Calu3 (cell line): Measurements from ENCODE around the gene PBX3. TPM values are rescaled to one million over a fixed set of nuclear protein-coding genes. Genes with fewer than 3 reads are reported as not detected.

Experiments
- BruUV-seq: library from RNA; stranded (reverse); fragments of 400-500 nt; replicated peaks from 2 replicates; lab custom pipeline; 2021; lab: Mats Ljungman, UMichigan
- CTCF ChIA-PET: fragments of 300-600 bp; sonication (Branson Sonifier 250); formaldehyde crosslinking; loops from one replicate; lab custom pipeline; 2022; ENCODE audit warnings: antibody characterized with exemption; lab: Charles Lee
- DNase-seq: peaks from one replicate; pipeline ENCODE4 v3.0.0; 2022
- H3K27ac Mint-ChIP-seq: one replicate; pipeline ENCODE4 v1.8.0; 2022; ENCODE audit warnings: mixed read lengths; ENCODE audit not compliant: unreplicated experiment
- H3K27me3 Mint-ChIP-seq: one replicate; pipeline ENCODE4 v1.8.0; 2022; ENCODE audit warnings: mixed read lengths; ENCODE audit not compliant: unreplicated experiment
- H3K36me3 Mint-ChIP-seq: one replicate; pipeline ENCODE4 v1.8.0; 2022; ENCODE audit warnings: mild to moderate bottlenecking, moderate library complexity, mixed read lengths; ENCODE audit not compliant: insufficient read depth, unreplicated experiment
- H3K4me1 Mint-ChIP-seq: one replicate; pipeline ENCODE4 v1.8.0; 2022; ENCODE audit warnings: mild to moderate bottlenecking, low read depth, mixed read lengths; ENCODE audit not compliant: unreplicated experiment
- H3K4me3 Mint-ChIP-seq: one replicate; pipeline ENCODE4 v1.8.0; 2022; ENCODE audit warnings: mild to moderate bottlenecking, low read depth, moderate library complexity, mixed read lengths; ENCODE audit not compliant: unreplicated experiment
- H3K9me3 Mint-ChIP-seq: one replicate; pipeline ENCODE4 v1.8.0; 2022; ENCODE audit warnings: low read depth, mixed read lengths; ENCODE audit not compliant: unreplicated experiment
- intact Hi-C: fragments of 100-400 bp; cut with micrococcal nuclease; formaldehyde crosslinking; loops from one replicate; pipeline ENCODE4 v1.10.0; 2022; ENCODE audit not compliant: unreplicated experiment
- total RNA-seq: library from RNA; stranded (reverse); gene quantifications from 2 replicates; pipeline ENCODE4 v1.2.3, GENCODE V29; 2022
- TF ChIP-seq, protein P1 (sequence below): fragments of 200-600 bp; IDR thresholded peaks from one replicate; pipeline ENCODE4 v1.8.0; 2022; ENCODE audit warnings: antibody characterized with exemption; ENCODE audit not compliant: unreplicated experiment

Gene PBX3
- total RNA-seq, 1 experiment from 2014 or later, result 8.0 TPM

DNA sequence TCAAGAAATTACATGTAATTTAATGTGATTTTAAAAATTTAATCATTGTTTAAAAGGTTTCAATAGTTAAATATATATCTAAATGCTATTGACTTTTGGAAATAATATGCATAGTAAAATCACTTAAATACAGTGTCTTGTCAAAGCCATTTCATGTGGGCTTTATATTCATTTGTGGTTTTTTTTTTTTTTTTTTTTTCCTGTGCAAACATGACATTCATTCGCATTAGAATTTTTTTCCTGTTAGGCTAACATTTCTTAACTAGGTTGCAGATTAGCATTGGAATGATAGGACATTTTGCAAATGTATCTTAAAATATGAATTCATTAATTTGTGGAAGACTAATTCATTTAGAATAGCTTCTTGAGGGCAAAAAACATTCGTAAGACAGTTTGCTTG, 149.8 kb downstream of the PBX3 start:
- TF ChIP-seq, protein P1, sequence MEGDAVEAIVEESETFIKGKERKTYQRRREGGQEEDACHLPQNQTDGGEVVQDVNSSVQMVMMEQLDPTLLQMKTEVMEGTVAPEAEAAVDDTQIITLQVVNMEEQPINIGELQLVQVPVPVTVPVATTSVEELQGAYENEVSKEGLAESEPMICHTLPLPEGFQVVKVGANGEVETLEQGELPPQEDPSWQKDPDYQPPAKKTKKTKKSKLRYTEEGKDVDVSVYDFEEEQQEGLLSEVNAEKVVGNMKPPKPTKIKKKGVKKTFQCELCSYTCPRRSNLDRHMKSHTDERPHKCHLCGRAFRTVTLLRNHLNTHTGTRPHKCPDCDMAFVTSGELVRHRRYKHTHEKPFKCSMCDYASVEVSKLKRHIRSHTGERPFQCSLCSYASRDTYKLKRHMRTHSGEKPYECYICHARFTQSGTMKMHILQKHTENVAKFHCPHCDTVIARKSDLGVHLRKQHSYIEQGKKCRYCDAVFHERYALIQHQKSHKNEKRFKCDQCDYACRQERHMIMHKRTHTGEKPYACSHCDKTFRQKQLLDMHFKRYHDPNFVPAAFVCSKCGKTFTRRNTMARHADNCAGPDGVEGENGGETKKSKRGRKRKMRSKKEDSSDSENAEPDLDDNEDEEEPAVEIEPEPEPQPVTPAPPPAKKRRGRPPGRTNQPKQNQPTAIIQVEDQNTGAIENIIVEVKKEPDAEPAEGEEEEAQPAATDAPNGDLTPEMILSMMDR, result no peak
- H3K36me3 Mint-ChIP-seq, result no peaks in the 10 kb centered on the region
- no peak overlapping the region for H3K27ac Mint-ChIP-seq
- CTCF ChIA-PET, result no interaction called here
- no TSS peak for BruUV-seq
- intact Hi-C loops, result no loop called here
- H3K4me3 Mint-ChIP-seq, result no peak overlapping the region
- no peak for DNase-seq
- H3K9me3 Mint-ChIP-seq, result no peaks in the 10 kb centered on the region
- H3K4me1 Mint-ChIP-seq, result no peaks in the 10 kb centered on the region
- no peaks in the 10 kb centered on the region for H3K27me3 Mint-ChIP-seq

DNA sequence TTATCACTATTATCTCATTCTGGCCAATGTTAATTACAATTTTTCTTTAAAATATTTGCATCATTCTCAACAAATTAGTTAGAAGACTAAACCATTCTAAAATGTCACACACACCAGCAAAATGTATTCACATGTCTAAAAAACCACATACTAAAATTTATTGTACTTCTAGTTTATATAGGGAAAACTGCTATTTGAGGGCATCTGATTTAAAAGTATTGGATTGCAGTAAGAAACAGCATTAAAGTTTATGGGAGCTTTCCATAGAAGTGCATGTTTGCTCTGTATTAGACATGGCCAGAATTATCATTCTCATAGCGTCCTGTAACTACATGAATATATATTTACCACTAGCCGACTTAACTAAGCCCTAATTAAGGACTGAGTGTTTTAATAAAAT, 150.3 kb downstream of the PBX3 start:
- Mint-ChIP-seq H3K9me3 (no peaks in the 10 kb centered on the region), H3K27ac (no peak overlapping the region), H3K4me1 (no peaks in the 10 kb centered on the region), H3K27me3 (no peaks in the 10 kb centered on the region), H3K4me3 (no peak overlapping the region), H3K36me3 (no peaks in the 10 kb centered on the region)
- intact Hi-C loops, result no loop called here
- no TSS peak for BruUV-seq
- CTCF ChIA-PET, result no interaction called here
- no peak for DNase-seq
- TF ChIP-seq, protein P1, result no peak

DNA sequence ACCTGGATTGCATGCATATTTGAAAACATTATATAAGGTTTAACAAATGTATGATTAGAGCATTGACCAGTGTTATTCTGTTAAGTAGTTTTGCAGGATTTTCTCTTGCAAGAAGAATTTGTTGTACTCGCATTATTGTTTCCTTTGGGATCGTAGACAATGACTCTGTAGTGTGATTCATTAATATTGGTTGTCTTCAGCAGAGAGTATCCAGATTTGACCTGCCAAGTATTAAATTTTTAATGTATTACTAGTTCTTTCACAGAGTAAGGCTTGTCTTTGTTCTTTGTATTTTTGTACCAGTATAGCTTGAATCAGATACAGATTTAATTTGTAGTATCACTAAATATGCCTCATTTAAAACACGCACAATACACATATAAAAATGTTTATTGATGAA, 155.0 kb downstream of the PBX3 start:
- CTCF ChIA-PET, result no interaction called here
- TF ChIP-seq, protein P1, result no peak
- no peak for DNase-seq
- no peak overlapping the region for H3K27ac Mint-ChIP-seq
- H3K27me3 Mint-ChIP-seq, result no peaks in the 10 kb centered on the region
- H3K4me3 Mint-ChIP-seq, result no peak overlapping the region
- no peaks in the 10 kb centered on the region for H3K4me1 Mint-ChIP-seq
- no peaks in the 10 kb centered on the region for H3K9me3 Mint-ChIP-seq
- no peaks in the 10 kb centered on the region for H3K36me3 Mint-ChIP-seq
- intact Hi-C loops, result no loop called here
- no TSS peak for BruUV-seq

DNA sequence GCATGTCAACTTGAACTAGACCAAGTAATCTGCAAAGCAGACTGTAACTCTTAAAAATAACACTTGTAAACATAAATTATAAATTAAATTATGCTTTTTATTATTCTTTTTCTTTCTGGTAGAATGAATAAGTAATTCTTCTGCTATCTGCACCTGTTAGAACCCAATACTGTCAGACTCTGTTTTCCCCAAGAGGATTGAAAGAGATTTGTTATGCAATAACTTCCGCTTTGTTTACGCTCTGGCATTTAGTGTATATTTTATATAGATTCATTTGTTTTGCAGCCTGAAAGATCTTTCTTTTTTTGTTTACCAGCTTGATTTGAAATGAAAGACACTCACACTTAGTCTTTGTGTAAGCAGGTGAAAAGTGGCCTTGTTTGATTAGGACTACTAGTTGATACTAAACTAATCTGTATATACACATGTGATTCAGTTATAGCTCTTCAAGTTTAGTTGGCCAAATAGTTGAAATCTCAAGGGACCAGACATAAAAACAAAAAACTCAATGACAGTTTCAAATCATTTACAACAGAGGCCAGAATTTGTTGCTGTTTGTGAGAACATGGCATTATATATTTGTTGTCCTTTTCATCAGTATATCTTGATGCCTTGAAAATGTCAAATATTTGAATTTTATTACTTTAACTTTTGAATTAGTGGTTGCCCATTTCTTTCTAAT, 155.8 kb downstream of the PBX3 start:
- Mint-ChIP-seq H3K36me3 (no peaks in the 10 kb centered on the region), H3K9me3 (no peaks in the 10 kb centered on the region), H3K4me1 (no peaks in the 10 kb centered on the region), H3K27me3 (no peaks in the 10 kb centered on the region), H3K4me3 (no peak overlapping the region), H3K27ac (no peak overlapping the region)
- BruUV-seq, result no TSS peak
- intact Hi-C loops, result no loop called here
- TF ChIP-seq, protein P1, result no peak
- DNase-seq, result no peak
- CTCF ChIA-PET, result no interaction called here
